CD4-positive, CD25-positive, alpha-beta regulatory T cell (primary cell): ENCODE results near the gene MT2A. TPM values are rescaled to one million over a fixed set of nuclear protein-coding genes. Genes with fewer than 3 reads are reported as not detected.

Source experiments
- ATAC-seq, 2 donors: fragments of 150-1000 bp; cut with Tn5 transposase; one replicate each; pipeline ENCODE4 v1.10.0; 2021; ENCODE audit warnings: low read depth in 2 of 2, moderate number of reproducible peaks in 2 of 2, moderate library complexity in 1 of 2
- DNase-seq, 3 donors: peaks; one replicate each; pipeline versions ENCODE4 v3.0.0 to v3.0.0-alpha.2; 2012 to 2022; ENCODE audit warnings: mixed read lengths in 1 of 3
- H3K27ac ChIP-seq: one replicate; pipeline ENCODE4 v1.7.0; 2013; ENCODE audit warnings: mild to moderate bottlenecking, low read length; ENCODE audit not compliant: insufficient read depth, poor library complexity, severe bottlenecking
- H3K27me3 ChIP-seq: one replicate; pipeline ENCODE4 v1.7.0; 2013; ENCODE audit warnings: low read length; ENCODE audit not compliant: control insufficient read depth, insufficient read depth
- H3K36me3 ChIP-seq: one replicate; pipeline ENCODE4 v1.7.0; 2013; ENCODE audit warnings: mild to moderate bottlenecking, low read length, moderate library complexity; ENCODE audit not compliant: control insufficient read depth, insufficient read depth
- H3K4me1 ChIP-seq: 2 replicates; pipeline ENCODE4 v1.7.0; 2013; ENCODE audit warnings: mild to moderate bottlenecking, low read length; ENCODE audit not compliant: insufficient read depth, control insufficient read depth, poor library complexity, severe bottlenecking
- H3K4me3 ChIP-seq: one replicate; pipeline ENCODE4 v1.7.0; 2013; ENCODE audit warnings: low read depth, mild to moderate bottlenecking, low read length, moderate library complexity
- H3K9me3 ChIP-seq, 2 experiments: 1 replicate in 1 of 2; 2 replicates in 1 of 2; pipeline ENCODE4 v1.7.0; 2013; ENCODE audit warnings: low read length in 2 of 2, mild to moderate bottlenecking in 1 of 2, moderate library complexity in 1 of 2; ENCODE audit not compliant: control insufficient read depth in 2 of 2
- H3K27ac Mint-ChIP-seq, 3 donors: one replicate each; pipeline ENCODE4 v1.8.0; 2020 to 2022; ENCODE audit warnings: mild to moderate bottlenecking in 3 of 3, mixed read lengths in 3 of 3, moderate library complexity in 2 of 3
- H3K27me3 Mint-ChIP-seq: one replicate; pipeline ENCODE4 v1.8.0; 2022; ENCODE audit warnings: mild to moderate bottlenecking, mixed read lengths
- H3K36me3 Mint-ChIP-seq: one replicate; pipeline ENCODE4 v1.8.0; 2020; ENCODE audit warnings: mixed read lengths
- H3K4me1 Mint-ChIP-seq, 4 donors: one replicate each; pipeline ENCODE4 v1.8.0; 2020 to 2022; ENCODE audit warnings: mixed read lengths in 4 of 4, mild to moderate bottlenecking in 1 of 4
- H3K4me3 Mint-ChIP-seq, 4 donors: one replicate each; pipeline ENCODE4 v1.8.0; 2020 to 2022; ENCODE audit warnings: mild to moderate bottlenecking in 4 of 4, mixed read lengths in 4 of 4, moderate library complexity in 3 of 4
- H3K9me3 Mint-ChIP-seq, 7 donors: one replicate each; pipeline ENCODE4 v1.8.0; 2020 to 2022; ENCODE audit warnings: mixed read lengths in 7 of 7, mild to moderate bottlenecking in 3 of 7, moderate library complexity in 2 of 7
- polyA plus RNA-seq, 4 donors: library from polyadenylated mRNA; unstranded; fragments of 300-500 nt; fragmentation: Illumina TruSeq; gene quantifications; one replicate each; pipeline ENCODE4 v1.2.3, GENCODE V29; 2021
- total RNA-seq: library from RNA; stranded (reverse); gene quantifications from one replicate; pipeline ENCODE4 v1.2.3, GENCODE V29; 2022

Gene MT2A
- total and polyA plus RNA-seq, 5 donors from 2014 or later: 103 to 444 (median 223) TPM

- Mint-ChIP-seq H3K4me1 (peaks cover 4 to 19% (median 11%) of the 10 kb centered on the region in 4 donors), H3K27me3 (peaks cover 5% of the 10 kb centered on the region), H3K27ac (no peak overlapping the region), H3K4me3 (peak overlapping the region in 1 of 4 donors; percentile 40), H3K36me3 (no peaks in the 10 kb centered on the region), H3K9me3 (no peaks in the 10 kb centered on the region)
- H3K27me3 ChIP-seq: no peaks in the 10 kb centered on the region
- no peak for DNase-seq
- H3K4me1 ChIP-seq: peaks cover 22% of the 10 kb centered on the region
- no peak for ATAC-seq
- H3K9me3 ChIP-seq: no peaks in the 10 kb centered on the region
- H3K27ac ChIP-seq: no peak overlapping the region
- H3K4me3 ChIP-seq: no peak overlapping the region
- no peaks in the 10 kb centered on the region for H3K36me3 ChIP-seq
These were observed 15.3 kb downstream of the MT2A start for GRCh38 chr16:56623637-56624036.

GRCh38 chr16:56625140-56625942, 17.0 kb downstream of the MT2A start, which contains the start of gene MT1E:
Gene MT1E, plus strand, starts transcription at chr16:56625781. Its CDS starts 71 bp downstream, at chr16:56625852.
- peak within 1 kb of the TSS; percentile 87 to 95 (median 94) for H3K4me3 Mint-ChIP-seq
- H3K4me1 Mint-ChIP-seq: peaks cover 4 to 20% (median 14%) of the 10 kb centered on the region in 4 donors
- Histone ChIP-seq H3K9me3 (no peaks in the 10 kb centered on the region), H3K27me3 (no peaks in the 10 kb centered on the region), H3K27ac (no peak within 1 kb of the TSS), H3K4me3 (peak within 1 kb of the TSS; percentile 70), H3K4me1 (peaks cover 22% of the 10 kb centered on the region), H3K36me3 (no peaks in the 10 kb centered on the region)
- no peaks in the 10 kb centered on the region for H3K9me3 Mint-ChIP-seq
- H3K27me3 Mint-ChIP-seq: peaks cover 11% of the 10 kb centered on the region
- ATAC-seq (peak; percentile 90 to 92), DNase-seq (peak in 2 of 3 donors; percentile 38 to 71)
- H3K27ac Mint-ChIP-seq: peak within 1 kb of the TSS; percentile 68 to 99 (median 93)
- H3K36me3 Mint-ChIP-seq: no peaks in the 10 kb centered on the region

- DNase-seq (no peak), ATAC-seq (peak in 1 of 2 donors; percentile 2)
- Histone ChIP-seq H3K27ac (no peak overlapping the region), H3K4me3 (peak overlapping the region; percentile 70), H3K9me3 (no peaks in the 10 kb centered on the region), H3K36me3 (no peaks in the 10 kb centered on the region), H3K27me3 (peaks cover 2% of the 10 kb centered on the region), H3K4me1 (peaks cover 22% of the 10 kb centered on the region)
- Mint-ChIP-seq H3K27ac (peak overlapping the region in 2 of 3 donors; percentile 83 to 89), H3K9me3 (no peaks in the 10 kb centered on the region), H3K27me3 (peaks cover 19% of the 10 kb centered on the region), H3K4me1 (peaks cover 4 to 20% (median 14%) of the 10 kb centered on the region in 4 donors), H3K4me3 (peak overlapping the region; percentile 87 to 95 (median 94)), H3K36me3 (no peaks in the 10 kb centered on the region)
These were observed 17.7 kb downstream of the MT2A start for GRCh38 chr16:56625943-56626654.

GRCh38 chr16:56626685-56627084, 18.3 kb downstream of the MT2A start:
- Mint-ChIP-seq H3K4me3 (peak overlapping the region in 3 of 4 donors; percentile 92 to 95 (median 95)), H3K27me3 (peaks cover 25% of the 10 kb centered on the region), H3K4me1 (peaks cover 4 to 22% (median 13%) of the 10 kb centered on the region in 4 donors), H3K9me3 (no peaks in the 10 kb centered on the region), H3K27ac (no peak overlapping the region), H3K36me3 (no peaks in the 10 kb centered on the region)
- ATAC-seq (no peak), DNase-seq (no peak)
- peaks cover 22% of the 10 kb centered on the region for H3K4me1 ChIP-seq
- no peak overlapping the region for H3K4me3 ChIP-seq
- no peaks in the 10 kb centered on the region for H3K36me3 ChIP-seq
- H3K9me3 ChIP-seq: no peaks in the 10 kb centered on the region
- H3K27ac ChIP-seq: no peak overlapping the region
- peaks cover 6% of the 10 kb centered on the region for H3K27me3 ChIP-seq

- no peak for ATAC-seq
- H3K4me1 ChIP-seq: peaks cover 27% of the 10 kb centered on the region
- Mint-ChIP-seq H3K4me3 (peak overlapping the region in 1 of 4 donors; percentile 77), H3K36me3 (no peaks in the 10 kb centered on the region), H3K9me3 (no peaks in the 10 kb centered on the region), H3K4me1 (peaks cover 3 to 32% (median 17%) of the 10 kb centered on the region in 4 donors), H3K27me3 (peaks cover 36% of the 10 kb centered on the region), H3K27ac (peak overlapping the region in 1 of 3 donors; percentile 32)
- H3K27ac ChIP-seq: no peak overlapping the region
- no peaks in the 10 kb centered on the region for H3K9me3 ChIP-seq
- no peak for DNase-seq
- peaks cover 11% of the 10 kb centered on the region for H3K27me3 ChIP-seq
- H3K4me3 ChIP-seq: no peak overlapping the region
- no peaks in the 10 kb centered on the region for H3K36me3 ChIP-seq
These were observed 20.3 kb downstream of the MT2A start for GRCh38 chr16:56628486-56629350.

- no peaks in the 10 kb centered on the region for H3K9me3 ChIP-seq
- no peak overlapping the region for H3K4me3 ChIP-seq
- H3K4me1 ChIP-seq: peaks cover 28% of the 10 kb centered on the region
- no peaks in the 10 kb centered on the region for H3K9me3 Mint-ChIP-seq
- H3K36me3 ChIP-seq: no peaks in the 10 kb centered on the region
- no peak for ATAC-seq
- H3K27me3 ChIP-seq: peaks cover 15% of the 10 kb centered on the region
- no peak overlapping the region for H3K4me3 Mint-ChIP-seq
- H3K27ac ChIP-seq: no peak overlapping the region
- DNase-seq: no peak
- H3K27me3 Mint-ChIP-seq: peaks cover 44% of the 10 kb centered on the region
- no peak overlapping the region for H3K27ac Mint-ChIP-seq
- peaks cover 0 to 29% (median 18%) of the 10 kb centered on the region in 4 donors for H3K4me1 Mint-ChIP-seq
- H3K36me3 Mint-ChIP-seq: no peaks in the 10 kb centered on the region
These were observed 21.1 kb downstream of the MT2A start for GRCh38 chr16:56629531-56629930.

- no peak for ATAC-seq
- no peak overlapping the region for H3K4me3 ChIP-seq
- peaks cover 0 to 1% (median 0%) of the 10 kb centered on the region in 7 donors for H3K9me3 Mint-ChIP-seq
- no peaks in the 10 kb centered on the region for H3K9me3 ChIP-seq
- H3K27me3 ChIP-seq: peaks cover 15% of the 10 kb centered on the region
- H3K36me3 Mint-ChIP-seq: no peaks in the 10 kb centered on the region
- H3K27me3 Mint-ChIP-seq: peaks cover 50% of the 10 kb centered on the region
- H3K27ac ChIP-seq: no peak overlapping the region
- peak overlapping the region in 2 of 4 donors; percentile 6 to 63 for H3K4me3 Mint-ChIP-seq
- no peak overlapping the region for H3K27ac Mint-ChIP-seq
- H3K36me3 ChIP-seq: no peaks in the 10 kb centered on the region
- DNase-seq: no peak
- peaks cover 0 to 34% (median 21%) of the 10 kb centered on the region in 4 donors for H3K4me1 Mint-ChIP-seq
- peaks cover 28% of the 10 kb centered on the region for H3K4me1 ChIP-seq
These were observed 21.8 kb downstream of the MT2A start for GRCh38 chr16:56630134-56630533.
